Nephron (organoid): ENCODE measurements around the gene KCNIP4.

Experiments
- H3K27ac Mint-ChIP-seq, 3 experiments: 2 replicates each; pipeline ENCODE4 v1.8.0; 2020; ENCODE audit warnings: mixed read lengths in 3 of 3, mild to moderate bottlenecking in 2 of 3, moderate library complexity in 1 of 3
- H3K27me3 Mint-ChIP-seq: 2 replicates; pipeline ENCODE4 v1.8.0; 2021; ENCODE audit warnings: low read depth, mild to moderate bottlenecking, moderate library complexity, mixed read lengths
- H3K36me3 Mint-ChIP-seq: 2 replicates; pipeline ENCODE4 v1.8.0; 2020; ENCODE audit warnings: low read depth, mixed read lengths
- H3K4me1 Mint-ChIP-seq: 2 replicates; pipeline ENCODE4 v1.8.0; 2020; ENCODE audit warnings: mixed read lengths
- H3K4me3 Mint-ChIP-seq, 3 experiments: 2 replicates each; pipeline ENCODE4 v1.8.0; 2020; ENCODE audit warnings: mild to moderate bottlenecking in 3 of 3, mixed read lengths in 3 of 3, moderate library complexity in 2 of 3
- H3K9me3 Mint-ChIP-seq: 2 replicates; pipeline ENCODE4 v1.8.0; 2020; ENCODE audit warnings: mixed read lengths
- TF ChIP-seq, protein P1 (sequence below), 3 experiments: fragments of 200-600 bp; sonication (generic); IDR thresholded peaks; one replicate each; pipeline ENCODE4 v1.5.0; 2021; ENCODE audit warnings: antibody characterized with exemption in 3 of 3; ENCODE audit not compliant: unreplicated experiment in 3 of 3

Gene KCNIP4

DNA sequence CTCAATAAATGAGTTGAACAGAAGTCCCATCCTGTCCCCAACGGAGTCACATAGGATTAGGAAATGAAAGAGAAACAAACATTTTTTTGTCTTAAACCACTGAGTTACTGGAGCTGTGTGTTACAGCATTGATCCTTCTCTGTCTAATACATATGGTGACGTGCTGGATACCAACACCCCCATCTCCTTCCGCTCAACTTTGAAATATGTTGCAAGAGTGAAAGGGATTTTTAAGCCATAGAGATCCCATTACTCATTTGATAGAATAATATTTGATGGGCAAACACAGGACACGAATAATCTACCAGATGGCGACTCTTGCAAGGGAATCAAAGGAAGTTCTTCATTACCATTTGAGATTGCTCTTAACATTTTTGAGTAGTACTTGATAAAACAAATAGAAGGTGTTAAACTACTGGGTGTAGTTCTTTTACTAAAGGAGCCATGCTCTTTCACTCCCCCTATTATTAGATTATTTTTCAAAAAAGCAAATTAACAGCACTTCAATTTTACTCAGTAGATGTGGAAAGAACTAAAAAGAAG, 1107.9 kb downstream of the KCNIP4 start:
- Mint-ChIP-seq H3K27ac (no peak overlapping the region), H3K4me1 (no peaks in the 10 kb centered on the region), H3K36me3 (no peaks in the 10 kb centered on the region), H3K4me3 (no peak overlapping the region), H3K9me3 (no peaks in the 10 kb centered on the region), H3K27me3 (peaks cover 7% of the 10 kb centered on the region)
- TF ChIP-seq, protein P1, sequence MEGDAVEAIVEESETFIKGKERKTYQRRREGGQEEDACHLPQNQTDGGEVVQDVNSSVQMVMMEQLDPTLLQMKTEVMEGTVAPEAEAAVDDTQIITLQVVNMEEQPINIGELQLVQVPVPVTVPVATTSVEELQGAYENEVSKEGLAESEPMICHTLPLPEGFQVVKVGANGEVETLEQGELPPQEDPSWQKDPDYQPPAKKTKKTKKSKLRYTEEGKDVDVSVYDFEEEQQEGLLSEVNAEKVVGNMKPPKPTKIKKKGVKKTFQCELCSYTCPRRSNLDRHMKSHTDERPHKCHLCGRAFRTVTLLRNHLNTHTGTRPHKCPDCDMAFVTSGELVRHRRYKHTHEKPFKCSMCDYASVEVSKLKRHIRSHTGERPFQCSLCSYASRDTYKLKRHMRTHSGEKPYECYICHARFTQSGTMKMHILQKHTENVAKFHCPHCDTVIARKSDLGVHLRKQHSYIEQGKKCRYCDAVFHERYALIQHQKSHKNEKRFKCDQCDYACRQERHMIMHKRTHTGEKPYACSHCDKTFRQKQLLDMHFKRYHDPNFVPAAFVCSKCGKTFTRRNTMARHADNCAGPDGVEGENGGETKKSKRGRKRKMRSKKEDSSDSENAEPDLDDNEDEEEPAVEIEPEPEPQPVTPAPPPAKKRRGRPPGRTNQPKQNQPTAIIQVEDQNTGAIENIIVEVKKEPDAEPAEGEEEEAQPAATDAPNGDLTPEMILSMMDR (IDR thresholded peaks at IDR 0.05; ENCODE audit: unreplicated experiment in 3 of 3): no peak

DNA sequence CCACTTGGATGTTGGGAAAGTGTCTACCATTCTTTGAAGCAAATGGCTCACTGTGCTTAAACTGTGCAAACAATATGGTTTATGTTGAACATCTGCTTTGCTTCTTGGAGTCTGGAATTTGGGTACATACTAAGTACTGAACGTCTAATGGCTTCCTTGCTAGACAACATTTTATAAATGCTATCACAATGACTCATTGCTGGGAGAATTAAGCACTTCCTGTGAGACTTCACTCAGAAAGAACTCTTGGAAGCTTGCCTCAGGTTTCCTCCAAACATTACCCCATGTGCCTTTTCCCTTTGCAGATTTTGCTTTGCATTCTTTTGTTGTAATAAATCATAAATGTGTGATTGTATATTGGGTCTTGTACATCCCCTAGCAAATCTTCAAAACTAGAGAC, 1108.6 kb downstream of the KCNIP4 start:
- H3K4me1 Mint-ChIP-seq: no peaks in the 10 kb centered on the region
- TF ChIP-seq, protein P1 (IDR thresholded peaks at IDR 0.05; ENCODE audit: unreplicated experiment in 3 of 3): no peak
- no peak overlapping the region for H3K27ac Mint-ChIP-seq
- no peaks in the 10 kb centered on the region for H3K9me3 Mint-ChIP-seq
- H3K4me3 Mint-ChIP-seq: no peak overlapping the region
- peaks cover 4% of the 10 kb centered on the region for H3K27me3 Mint-ChIP-seq
- no peaks in the 10 kb centered on the region for H3K36me3 Mint-ChIP-seq

- Mint-ChIP-seq H3K27me3 (peaks cover 4% of the 10 kb centered on the region), H3K4me3 (no peak overlapping the region), H3K4me1 (no peaks in the 10 kb centered on the region), H3K27ac (no peak overlapping the region), H3K9me3 (no peaks in the 10 kb centered on the region), H3K36me3 (no peaks in the 10 kb centered on the region)
- TF ChIP-seq, protein P1 (IDR thresholded peaks at IDR 0.05; ENCODE audit: unreplicated experiment in 3 of 3): no peak
Observed at GRCh38 chr4:20838476-20838875, 1110.1 kb downstream of the KCNIP4 start.

DNA sequence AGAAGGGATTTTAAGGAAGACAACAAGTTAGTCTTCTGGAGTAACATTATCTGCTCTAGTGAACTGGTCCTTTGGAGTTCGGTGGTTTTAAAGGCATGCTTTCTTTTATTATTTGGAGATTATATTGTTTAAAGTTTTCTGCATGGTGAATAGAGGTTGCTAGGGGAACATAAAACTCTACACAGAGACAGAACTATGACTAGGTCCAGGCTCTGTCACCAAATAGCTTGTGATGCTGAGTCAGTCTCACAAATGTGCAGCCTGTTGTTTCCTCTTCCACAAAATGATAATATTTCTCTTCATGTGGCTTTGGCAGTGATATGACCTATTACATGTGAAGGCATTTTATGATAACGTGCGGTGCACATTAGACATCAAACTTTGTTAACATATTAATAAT, 1115.7 kb downstream of the KCNIP4 start:
- Mint-ChIP-seq H3K36me3 (no peaks in the 10 kb centered on the region), H3K9me3 (no peaks in the 10 kb centered on the region), H3K27me3 (no peaks in the 10 kb centered on the region), H3K27ac (no peak overlapping the region), H3K4me1 (no peaks in the 10 kb centered on the region), H3K4me3 (no peak overlapping the region)
- TF ChIP-seq, protein P1 (IDR thresholded peaks at IDR 0.05; ENCODE audit: unreplicated experiment in 3 of 3): no peak

GRCh38 chr4:20831746-20832145, 1116.8 kb downstream of the KCNIP4 start:
- Mint-ChIP-seq H3K27me3 (no peaks in the 10 kb centered on the region), H3K36me3 (no peaks in the 10 kb centered on the region), H3K4me3 (no peak overlapping the region), H3K9me3 (no peaks in the 10 kb centered on the region), H3K27ac (no peak overlapping the region), H3K4me1 (no peaks in the 10 kb centered on the region)
- TF ChIP-seq, protein P1 (IDR thresholded peaks at IDR 0.05; ENCODE audit: unreplicated experiment in 3 of 3): no peak

DNA sequence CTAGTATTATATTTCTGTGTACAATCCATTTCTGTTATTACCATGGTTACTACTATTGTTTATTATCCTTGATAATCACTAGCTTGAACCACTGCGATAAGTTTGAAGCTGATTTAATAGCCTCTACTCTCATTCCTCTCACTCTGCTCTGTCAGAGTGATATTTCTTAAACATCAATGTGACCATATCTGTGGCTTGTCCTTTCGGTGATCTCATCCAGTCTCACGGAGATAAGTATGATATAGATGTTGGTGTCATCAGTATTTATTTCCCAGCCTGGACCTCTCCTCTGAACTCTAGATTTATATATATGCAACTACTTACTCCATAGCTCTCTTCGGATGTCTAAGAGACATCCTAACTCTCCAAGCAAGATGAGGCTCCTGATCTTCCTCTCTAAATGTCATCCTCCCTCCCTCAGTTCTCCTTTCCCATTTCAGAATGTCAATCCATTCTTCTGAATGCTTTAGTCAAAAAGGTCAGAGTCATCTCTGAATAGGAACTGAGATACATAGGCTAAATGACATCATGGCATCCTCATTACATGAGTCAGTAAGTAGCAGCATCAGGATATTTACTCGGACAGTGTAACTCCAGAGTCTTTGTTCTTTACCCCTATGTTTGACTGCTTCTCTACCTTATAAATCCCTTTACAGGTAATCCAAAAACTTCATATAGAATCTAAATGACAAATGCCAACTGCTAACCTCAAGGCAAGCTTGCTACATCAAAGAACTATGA, 1118.8 kb downstream of the KCNIP4 start:
- Mint-ChIP-seq H3K4me3 (no peak overlapping the region), H3K36me3 (no peaks in the 10 kb centered on the region), H3K27me3 (no peaks in the 10 kb centered on the region), H3K27ac (no peak overlapping the region), H3K9me3 (no peaks in the 10 kb centered on the region), H3K4me1 (no peaks in the 10 kb centered on the region)
- TF ChIP-seq, protein P1 (IDR thresholded peaks at IDR 0.05; ENCODE audit: unreplicated experiment in 3 of 3): no peak
